Parathyroid adenoma (tissue), 2 donors: Measurements from ENCODE around the gene RTL9.
"Not testable (repeated sequence)": the region's sequence is repeated elsewhere in the genome, so short reads cannot be mapped to it uniquely, and the experiment has no call there.

Experiments
- H2AFZ ChIP-seq: fragments of 300-600 bp; sonication (generic); one replicate; pipeline ENCODE4 v1.7.0; 2017; ENCODE audit warnings: antibody characterized with exemption, mild to moderate bottlenecking
- H3K27ac ChIP-seq: fragments of 300-600 bp; sonication (generic); one replicate; pipeline ENCODE4 v1.7.0; 2017
- H3K27me3 ChIP-seq: fragments of 300-600 bp; sonication (generic); one replicate; pipeline ENCODE4 v1.7.0; 2017; ENCODE audit warnings: low read length; ENCODE audit not compliant: control insufficient read depth, insufficient read depth
- H3K36me3 ChIP-seq: fragments of 300-600 bp; sonication (generic); one replicate; pipeline ENCODE4 v1.7.0; 2017; ENCODE audit warnings: low read length; ENCODE audit not compliant: control insufficient read depth, insufficient read depth
- H3K4me1 ChIP-seq: fragments of 300-600 bp; sonication (generic); one replicate; pipeline ENCODE4 v1.7.0; 2017; ENCODE audit warnings: control low read depth
- H3K4me2 ChIP-seq: fragments of 300-600 bp; sonication (generic); one replicate; pipeline ENCODE4 v1.7.0; 2017; ENCODE audit warnings: low read length
- H3K4me3 ChIP-seq: fragments of 300-600 bp; sonication (generic); one replicate; pipeline ENCODE4 v1.7.0; 2017; ENCODE audit warnings: low read depth, low read length
- H3K79me2 ChIP-seq: fragments of 300-600 bp; sonication (generic); one replicate; pipeline ENCODE4 v1.7.0; 2017; ENCODE audit warnings: control low read depth
- H3K9ac ChIP-seq: fragments of 300-600 bp; sonication (generic); one replicate; pipeline ENCODE4 v1.7.0; 2017; ENCODE audit warnings: mild to moderate bottlenecking
- H3K9me3 ChIP-seq: fragments of 300-600 bp; sonication (generic); one replicate; pipeline ENCODE4 v1.7.0; 2017; ENCODE audit warnings: low read length; ENCODE audit not compliant: control insufficient read depth
- CTCF ChIP-seq: fragments of 300-600 bp; sonication (generic); IDR thresholded peaks from one replicate; pipeline ENCODE4 v1.7.0; 2017; ENCODE audit warnings: antibody characterized with exemption, mild to moderate bottlenecking
- donor health status: primary hyperparathyroidism.

RTL9 gene

GRCh38 chrX:110326712-110327111 lies 31.9 kb upstream of the RTL9 start:
- H3K4me3 ChIP-seq: no peak overlapping the region
- H3K27me3 ChIP-seq: no peaks in the 10 kb centered on the region
- TF ChIP-seq CTCF: no peak
- H2AFZ ChIP-seq: no peak overlapping the region
- H3K9ac ChIP-seq: no peak overlapping the region
- no peak overlapping the region for H3K4me2 ChIP-seq
- no peaks in the 10 kb centered on the region for H3K36me3 ChIP-seq
- no peaks in the 10 kb centered on the region for H3K79me2 ChIP-seq
- H3K4me1 ChIP-seq: no peaks in the 10 kb centered on the region
- H3K27ac ChIP-seq: no peak overlapping the region
- no peaks in the 10 kb centered on the region for H3K9me3 ChIP-seq

GRCh38 chrX:110327336-110327735 lies 31.3 kb upstream of the RTL9 start:
- no peak overlapping the region for H3K27ac ChIP-seq
- H3K4me3 ChIP-seq: no peak overlapping the region
- no peak overlapping the region for H3K9ac ChIP-seq
- no peak for TF ChIP-seq CTCF
- H3K36me3 ChIP-seq: no peaks in the 10 kb centered on the region
- no peaks in the 10 kb centered on the region for H3K79me2 ChIP-seq
- H2AFZ ChIP-seq: no peak overlapping the region
- H3K4me2 ChIP-seq: no peak overlapping the region
- no peaks in the 10 kb centered on the region for H3K4me1 ChIP-seq
- no peaks in the 10 kb centered on the region for H3K27me3 ChIP-seq
- H3K9me3 ChIP-seq: no peaks in the 10 kb centered on the region

- H3K27me3 ChIP-seq, H3K27ac ChIP-seq, H3K79me2 ChIP-seq, H3K9ac ChIP-seq, H3K4me2 ChIP-seq, H3K4me1 ChIP-seq, H3K36me3 ChIP-seq, H3K4me3 ChIP-seq, H3K9me3 ChIP-seq, H2AFZ ChIP-seq: not testable (repeated sequence)
These were observed 30.0 kb upstream of the RTL9 start for GRCh38 chrX:110328613-110329012.

- Histone ChIP-seq H3K9ac (no peak overlapping the region), H3K4me1 (no peaks in the 10 kb centered on the region), H3K79me2 (no peaks in the 10 kb centered on the region), H3K4me2 (no peak overlapping the region), H3K36me3 (no peaks in the 10 kb centered on the region), H3K27me3 (no peaks in the 10 kb centered on the region), H2AFZ (no peak overlapping the region), H3K4me3 (no peak overlapping the region), H3K27ac (no peak overlapping the region), H3K9me3 (no peaks in the 10 kb centered on the region)
- no peak for TF ChIP-seq CTCF
These were observed 27.1 kb upstream of the RTL9 start for GRCh38 chrX:110331444-110332030.

GRCh38 chrX:110333458-110333857 lies 25.2 kb upstream of the RTL9 start:
- H3K27ac ChIP-seq, H3K9ac ChIP-seq, H3K4me3 ChIP-seq, H3K79me2 ChIP-seq, H3K4me1 ChIP-seq, H3K9me3 ChIP-seq, H3K27me3 ChIP-seq, H3K36me3 ChIP-seq, H3K4me2 ChIP-seq, H2AFZ ChIP-seq: not testable (repeated sequence)

GRCh38 chrX:110338935-110339334 lies 19.7 kb upstream of the RTL9 start:
- Histone ChIP-seq H3K9ac (no peak overlapping the region), H3K27ac (no peak overlapping the region), H3K4me1 (no peaks in the 10 kb centered on the region), H3K4me2 (no peak overlapping the region), H2AFZ (no peak overlapping the region), H3K27me3 (no peaks in the 10 kb centered on the region), H3K79me2 (no peaks in the 10 kb centered on the region), H3K36me3 (no peaks in the 10 kb centered on the region), H3K4me3 (no peak overlapping the region), H3K9me3 (no peaks in the 10 kb centered on the region)
- no peak for TF ChIP-seq CTCF
